PC-3 (cell line): ENCODE data around the gene MBLAC2.

ENCODE experiments used
- CTCF ChIP-seq: fragments of 300-600 bp; sonication (generic); conservative IDR thresholded peaks from 2 replicates; pipeline ENCODE4 v1.5.1; 2017; ENCODE audit warnings: antibody characterized with exemption, low read depth, mild to moderate bottlenecking, low read length
- EZH2 ChIP-seq: fragments of 300-600 bp; sonication (generic); IDR thresholded peaks from one replicate; pipeline ENCODE4 v1.6.1; 2017; ENCODE audit warnings: antibody characterized with exemption, mild to moderate bottlenecking, low read length; ENCODE audit not compliant: unreplicated experiment

GRCh38 chr5:90474235-90475107 is at the start of gene MBLAC2, which contains the start of gene POLR3G:
- TF ChIP-seq CTCF (peak; percentile 48), EZH2 (no peak)
